ENCODE results near the gene KDM8. TPM values are rescaled to one million over a fixed set of nuclear protein-coding genes. Genes with fewer than 3 reads are reported as not detected.
A peak's percentile ranks its signal among the peaks of the same experiment; 100 is the strongest.

Gene KDM8
- total RNA-seq, 1 experiment from 2014 or later, result 5.1 TPM

GRCh38 chr16:27220991-27221390, 17.7 kb downstream of the KDM8 start:
- Histone ChIP-seq H4K20me1 (ENCODE audit: insufficient read depth) (no peaks in the 10 kb centered on the region), H3F3A (ENCODE audit: insufficient read depth, low read depth) (no peaks in the 10 kb centered on the region), H3K27ac (no peak overlapping the region), H3K36me3 (ENCODE audit: low read depth) (no peaks in the 10 kb centered on the region), H3K9me2 (ENCODE audit: insufficient read depth) (no peaks in the 10 kb centered on the region), H2AFZ (no peak overlapping the region), H3K4me1 (replicated peaks; ENCODE audit: insufficient read depth) (no peaks in the 10 kb centered on the region), H3K27me3 (ENCODE audit: insufficient read depth, low read depth) (no peaks in the 10 kb centered on the region), H3K4me2 (no peak overlapping the region), H3K4me3 (no peak overlapping the region), H3K79me2 (ENCODE audit: low read depth) (no peaks in the 10 kb centered on the region), H3K9me3 (ENCODE audit: insufficient read depth, low read depth) (no peaks in the 10 kb centered on the region)
- TF ChIP-seq CTCF (conservative IDR thresholded peaks at IDR 0.05) (no peak), EZH2 (IDR thresholded peaks at IDR 0.05; ENCODE audit: low read depth) (no peak)
- ChIA-PET POLR2A (ENCODE audit: unreplicated experiment) (no interaction called here), CTCF (no interaction called here)
- DNase-seq, result no peak
- intact Hi-C loops (cut with micrococcal nuclease; ENCODE audit: unreplicated experiment), result no loop called here
- no TSS peak for BruUV-seq (replicated peaks)

GRCh38 chr16:27221576-27222248, 18.4 kb downstream of the KDM8 start:
- CTCF ChIA-PET, result interaction anchor here (0.6 kb wide), 1 partner anchor 57 kb away, joined by 3 read pairs; no protein-coding TSS in a partner anchor
- BruUV-seq (replicated peaks), result TSS peak; percentile 27

More at GRCh38 chr16:27221576-27222248, 18.4 kb downstream of the KDM8 start:
- Histone ChIP-seq H3K9me3 (ENCODE audit: insufficient read depth, low read depth) (no peaks in the 10 kb centered on the region), H3K36me3 (ENCODE audit: low read depth) (no peaks in the 10 kb centered on the region), H4K20me1 (ENCODE audit: insufficient read depth) (no peaks in the 10 kb centered on the region), H3F3A (ENCODE audit: insufficient read depth, low read depth) (no peaks in the 10 kb centered on the region), H3K4me3 (no peak overlapping the region), H3K4me2 (no peak overlapping the region), H3K79me2 (ENCODE audit: low read depth) (no peaks in the 10 kb centered on the region), H3K27me3 (ENCODE audit: insufficient read depth, low read depth) (no peaks in the 10 kb centered on the region), H3K4me1 (replicated peaks; ENCODE audit: insufficient read depth) (no peaks in the 10 kb centered on the region), H2AFZ (no peak overlapping the region), H3K27ac (no peak overlapping the region), H3K9me2 (ENCODE audit: insufficient read depth) (no peaks in the 10 kb centered on the region)
- DNase-seq, result no peak
- no peak for TF ChIP-seq CTCF (conservative IDR thresholded peaks at IDR 0.05)
- no peak for TF ChIP-seq EZH2 (IDR thresholded peaks at IDR 0.05; ENCODE audit: low read depth)
- intact Hi-C loops (cut with micrococcal nuclease; ENCODE audit: unreplicated experiment), result no loop called here
- POLR2A ChIA-PET (ENCODE audit: unreplicated experiment), result no interaction called here

All from PC-9 (cell line).